HEK293T (cell line): ENCODE measurements around the gene FRYL.

Experiments
- CTCF ChIA-PET: fragments of 350-600 bp; formaldehyde crosslinking; extraction: SDS; loops from one replicate; lab custom pipeline; 2021; ENCODE audit warnings: antibody characterized with exemption, inconsistent platforms; lab: Yijun Ruan, JAX
- POLR2A ChIA-PET: fragments of 350-600 bp; formaldehyde crosslinking; extraction: SDS; loops from one replicate; lab custom pipeline; 2020; ENCODE audit warnings: antibody characterized with exemption, inconsistent platforms; lab: Yijun Ruan, JAX
- DNase-seq: peaks from one replicate; pipeline ENCODE4 v3.0.0; 2012; ENCODE audit warnings: mixed read lengths; ENCODE audit errors: extremely low spot score
- ARNT ChIP-seq: fragments of 450-650 bp; IDR thresholded peaks from 2 replicates; pipeline ENCODE4 v1.6.1; 2017; ENCODE audit warnings: mild to moderate bottlenecking
- BHLHE40 ChIP-seq: fragments of 450-650 bp; IDR thresholded peaks from 2 replicates; pipeline ENCODE4 v1.6.1; 2016; ENCODE audit warnings: mild to moderate bottlenecking, moderate library complexity, borderline replicate concordance
- CTBP1 ChIP-seq: fragments of 450-650 bp; IDR thresholded peaks from 2 replicates; pipeline ENCODE4 v1.6.1; 2016; ENCODE audit warnings: borderline replicate concordance
- ELF4 ChIP-seq: fragments of 450-650 bp; IDR thresholded peaks from 2 replicates; pipeline ENCODE4 v1.6.1; 2017; ENCODE audit warnings: antibody characterized with exemption
- FOXA1 ChIP-seq: fragments of 450-650 bp; IDR thresholded peaks from 2 replicates; pipeline ENCODE4 v1.6.1; 2016; ENCODE audit warnings: mild to moderate bottlenecking
- FOXK2 ChIP-seq: fragments of 450-650 bp; IDR thresholded peaks from 2 replicates; pipeline ENCODE4 v1.6.1; 2016; ENCODE audit warnings: mild to moderate bottlenecking
- FOXM1 ChIP-seq: fragments of 450-650 bp; IDR thresholded peaks from 2 replicates; pipeline ENCODE4 v1.6.1; 2017; ENCODE audit warnings: mild to moderate bottlenecking, borderline replicate concordance
- HDGF ChIP-seq: fragments of 450-650 bp; IDR thresholded peaks from 2 replicates; pipeline ENCODE4 v1.6.1; 2017; ENCODE audit warnings: antibody characterized with exemption, borderline replicate concordance
- L3MBTL2 ChIP-seq: fragments of 450-650 bp; conservative IDR thresholded peaks from 2 replicates; pipeline ENCODE4 v1.6.1; 2016; ENCODE audit warnings: mild to moderate bottlenecking
- LEF1 ChIP-seq: fragments of 450-650 bp; IDR thresholded peaks from 2 replicates; pipeline ENCODE4 v1.6.1; 2017; ENCODE audit warnings: mild to moderate bottlenecking, borderline replicate concordance
- NFRKB ChIP-seq: fragments of 450-650 bp; IDR thresholded peaks from 2 replicates; pipeline ENCODE4 v1.6.1; 2016; ENCODE audit warnings: mild to moderate bottlenecking, moderate library complexity
- SP1 ChIP-seq: fragments of 450-650 bp; IDR thresholded peaks from 2 replicates; pipeline ENCODE4 v1.6.1; 2017
- SUZ12 ChIP-seq: fragments of 450-650 bp; IDR thresholded peaks from 2 replicates; pipeline ENCODE4 v1.6.1; 2016; ENCODE audit warnings: mild to moderate bottlenecking
- TARDBP ChIP-seq: fragments of 450-650 bp; IDR thresholded peaks from 2 replicates; pipeline ENCODE4 v1.6.1; 2016
- ZNF384 ChIP-seq: fragments of 450-650 bp; IDR thresholded peaks from 2 replicates; pipeline ENCODE4 v1.6.1; 2016
- TF ChIP-seq, protein P1 (sequence below): fragments of 450-650 bp; IDR thresholded peaks from 2 replicates; pipeline ENCODE4 v1.6.1; 2016

The FRYL gene

DNA sequence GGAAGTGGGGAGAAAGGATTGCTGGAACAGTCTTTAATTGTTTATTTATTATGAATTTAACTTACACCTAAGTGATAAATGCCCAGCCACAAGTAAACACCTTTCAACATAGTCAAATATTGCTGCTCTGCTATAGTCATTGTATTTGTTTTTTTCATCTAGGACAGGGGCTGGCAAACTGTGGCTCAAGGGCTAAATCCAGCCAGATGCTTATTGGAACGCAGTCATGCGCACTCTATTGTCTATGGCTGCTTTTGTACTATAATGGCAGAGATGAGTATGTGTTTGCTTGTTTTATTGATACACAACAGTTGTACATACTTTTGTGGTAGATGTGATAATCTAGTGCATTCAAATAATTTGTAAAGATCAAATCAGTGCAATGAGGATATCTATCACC lies 194.7 kb downstream of the FRYL start:
- no peak for DNase-seq
- ChIA-PET POLR2A (no interaction called here), CTCF (no interaction called here)
- no peak for TF ChIP-seq ELF4

DNA sequence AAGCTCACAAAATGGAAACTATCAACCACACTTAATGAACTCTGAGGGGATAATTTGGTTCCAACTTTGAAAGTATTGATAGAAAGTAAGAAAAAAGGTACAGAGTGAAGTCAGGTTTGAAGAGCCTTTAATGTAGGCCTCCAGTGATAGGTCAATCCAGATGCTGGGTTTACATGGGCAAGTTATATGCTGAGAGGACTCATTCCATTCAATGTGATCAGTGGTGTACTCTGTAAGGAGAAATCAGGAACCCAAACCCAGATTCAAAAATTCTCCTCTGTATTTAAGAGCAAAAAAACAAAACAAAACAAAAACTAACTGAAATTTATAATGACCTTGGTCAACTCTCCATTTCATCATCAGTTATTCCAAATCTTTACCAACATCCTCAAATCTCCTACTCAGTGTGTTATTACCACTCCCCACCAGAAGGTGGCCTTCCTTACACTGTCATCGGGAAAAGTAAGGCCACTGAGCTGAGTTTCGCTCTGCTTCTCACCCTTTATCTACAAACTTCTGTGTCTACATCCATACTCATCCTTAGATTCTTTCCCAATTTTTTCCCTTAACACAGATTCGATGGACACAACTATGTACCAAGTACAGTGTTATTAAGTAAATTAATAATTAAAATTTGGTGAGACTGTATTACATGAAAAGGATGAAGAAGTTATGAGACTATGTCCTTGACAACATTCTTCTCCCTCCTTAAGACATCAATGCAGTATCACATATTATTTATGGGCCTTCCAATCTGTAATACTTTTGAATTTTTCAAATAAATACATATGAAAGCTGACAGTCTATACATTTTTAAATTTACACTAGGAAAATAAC lies 201.7 kb downstream of the FRYL start:
- peak; percentile 45 for DNase-seq
- TF ChIP-seq L3MBTL2 (no peak), ELF4 (no peak)
- TF ChIP-seq, protein P1, sequence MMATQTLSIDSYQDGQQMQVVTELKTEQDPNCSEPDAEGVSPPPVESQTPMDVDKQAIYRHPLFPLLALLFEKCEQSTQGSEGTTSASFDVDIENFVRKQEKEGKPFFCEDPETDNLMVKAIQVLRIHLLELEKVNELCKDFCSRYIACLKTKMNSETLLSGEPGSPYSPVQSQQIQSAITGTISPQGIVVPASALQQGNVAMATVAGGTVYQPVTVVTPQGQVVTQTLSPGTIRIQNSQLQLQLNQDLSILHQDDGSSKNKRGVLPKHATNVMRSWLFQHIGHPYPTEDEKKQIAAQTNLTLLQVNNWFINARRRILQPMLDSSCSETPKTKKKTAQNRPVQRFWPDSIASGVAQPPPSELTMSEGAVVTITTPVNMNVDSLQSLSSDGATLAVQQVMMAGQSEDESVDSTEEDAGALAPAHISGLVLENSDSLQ: no peak
- ChIA-PET POLR2A (no interaction called here), CTCF (interaction anchor here (0.6 to 1.4 kb wide), 7 partner anchors 20 to 384 kb away, joined by 3 to 7 read pairs (median 4); no protein-coding TSS in a partner anchor)

DNA sequence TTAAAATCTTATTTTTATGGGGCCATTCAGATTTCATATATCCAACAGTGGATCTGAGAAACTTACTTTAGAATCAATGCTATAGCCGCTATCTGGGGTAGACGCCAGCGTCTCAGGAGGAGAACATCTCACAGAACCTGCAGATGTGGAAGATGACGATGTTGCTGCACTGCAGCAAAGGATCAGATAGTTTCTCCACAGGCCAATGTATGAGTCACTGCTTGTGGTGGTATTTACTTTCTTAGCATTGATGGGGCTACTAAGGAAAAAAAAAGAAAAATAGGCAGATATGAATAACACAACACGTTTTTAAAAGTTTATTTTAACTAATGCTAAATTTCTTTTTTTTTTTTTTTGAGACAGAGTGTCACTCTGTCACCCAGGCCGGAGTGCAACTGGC lies 204.1 kb downstream of the FRYL start:
- ChIA-PET CTCF (no interaction called here), POLR2A (no interaction called here)
- no peak for DNase-seq
- TF ChIP-seq ELF4 (no peak), ZNF384 (no peak)

DNA sequence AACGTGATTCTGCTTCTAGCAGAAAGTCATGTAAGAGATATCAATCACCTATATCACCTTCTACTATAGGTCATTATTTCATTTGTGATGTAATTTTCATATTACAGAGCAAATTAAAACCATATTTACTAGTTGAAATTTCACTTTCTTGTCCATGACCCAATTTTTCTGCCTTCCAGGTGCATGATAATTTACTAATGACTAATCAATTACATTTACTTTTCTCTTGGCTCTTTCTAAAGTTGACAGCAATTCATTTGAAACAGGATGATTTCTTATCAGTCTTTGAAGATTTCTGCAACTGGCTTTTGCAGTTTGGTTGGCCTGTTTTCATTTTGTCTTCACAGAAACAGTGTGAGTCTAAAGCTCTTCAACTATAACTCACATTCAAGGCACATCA lies 208.6 kb downstream of the FRYL start:
- no peak for DNase-seq
- TF ChIP-seq FOXM1 (no peak), ARNT (no peak), TARDBP (no peak)
- ChIA-PET POLR2A (no interaction called here), CTCF (no interaction called here)

DNA sequence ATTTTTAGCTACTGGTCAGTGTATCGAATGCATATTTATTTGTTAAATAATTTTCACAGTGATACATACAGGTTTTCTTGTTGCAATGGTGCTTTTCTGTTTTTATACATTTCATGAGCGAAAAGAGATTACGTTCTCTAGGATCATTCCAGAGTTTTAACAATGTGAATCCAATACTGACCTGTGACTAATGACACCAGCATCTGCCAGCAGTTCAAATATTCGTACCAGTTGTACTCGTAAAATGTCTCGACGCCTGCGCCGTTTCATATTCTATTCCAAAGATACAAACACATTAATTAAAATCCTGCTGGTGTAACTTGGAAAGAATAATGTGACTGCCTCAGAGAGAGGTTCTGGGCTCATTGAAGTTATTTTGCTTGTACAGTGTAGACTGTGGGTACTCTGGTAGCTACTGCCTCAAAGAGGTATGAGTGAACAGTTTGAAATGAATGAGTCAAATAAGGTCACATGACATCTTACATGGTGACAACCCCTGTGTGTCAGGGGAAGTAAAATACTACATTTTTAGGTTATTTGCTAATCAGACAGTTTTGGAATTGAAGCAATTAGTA lies 209.3 kb downstream of the FRYL start:
- TF ChIP-seq NFRKB (no peak), ARNT (no peak), SP1 (no peak), ZNF384 (no peak), FOXK2 (no peak), TARDBP (no peak), FOXA1 (no peak), L3MBTL2 (no peak), LEF1 (no peak), FOXM1 (no peak), BHLHE40 (no peak), HDGF (no peak), SUZ12 (no peak), ELF4 (no peak), CTBP1 (no peak)
- TF ChIP-seq, protein P1: no peak
- CTCF ChIA-PET: no interaction called here
- no peak for DNase-seq
- POLR2A ChIA-PET: no interaction called here

DNA sequence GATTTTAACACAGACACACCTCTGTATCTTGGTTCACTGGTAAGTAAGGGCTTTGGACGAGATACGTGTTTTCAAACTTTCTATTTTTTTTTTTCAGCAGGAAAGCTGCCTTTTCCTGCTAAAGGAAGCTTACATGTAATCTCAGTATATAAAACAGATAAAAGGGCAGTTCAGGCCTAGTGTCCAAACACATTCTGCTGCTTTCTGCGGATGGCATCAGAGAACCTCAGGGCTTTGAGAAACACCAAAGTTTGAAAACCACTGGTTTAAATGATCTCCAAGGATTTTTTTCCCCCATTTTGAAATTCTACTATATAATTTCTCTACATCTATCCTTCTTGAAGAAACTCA lies 214.1 kb downstream of the FRYL start:
- no peak for DNase-seq
- CTCF ChIA-PET: no interaction called here
- TF ChIP-seq FOXA1: no peak
- no peak for TF ChIP-seq ELF4
- no peak for TF ChIP-seq SP1
- TF ChIP-seq BHLHE40: no peak
- no peak for TF ChIP-seq ZNF384
- TF ChIP-seq L3MBTL2: no peak
- POLR2A ChIA-PET: no interaction called here

DNA sequence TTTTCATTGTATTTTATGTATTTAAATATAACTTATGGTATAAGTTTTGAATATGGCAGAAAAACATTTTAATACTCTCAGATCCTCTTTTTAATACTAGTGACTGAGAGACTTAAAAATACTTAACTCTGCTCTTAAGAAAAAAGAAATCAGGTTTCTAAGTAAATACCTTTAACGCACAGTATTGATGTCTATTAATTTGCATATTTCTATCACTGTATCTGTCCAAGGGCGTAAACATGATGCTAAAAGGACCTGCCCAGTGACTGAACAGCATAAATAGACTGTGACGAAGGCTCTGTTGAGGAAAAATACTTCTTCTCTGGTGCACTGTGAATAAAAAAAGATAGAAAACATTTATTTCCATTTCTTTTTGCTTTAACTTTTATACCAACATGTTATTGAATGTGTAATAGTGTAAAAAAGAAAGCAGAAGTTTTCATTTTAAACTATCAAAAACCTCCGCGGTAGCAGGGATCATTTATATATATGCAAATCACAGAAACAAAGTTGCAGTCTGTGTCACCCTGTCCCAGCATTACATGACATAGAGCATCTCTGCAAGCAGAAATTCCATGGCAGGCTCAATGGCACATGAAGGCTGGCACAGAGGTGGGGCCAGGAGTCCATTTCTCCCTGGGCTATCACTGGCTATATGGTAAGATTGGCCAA lies 214.6 kb downstream of the FRYL start:
- POLR2A ChIA-PET: no interaction called here
- no peak for TF ChIP-seq ZNF384
- TF ChIP-seq NFRKB: no peak
- no peak for TF ChIP-seq FOXA1
- no peak for TF ChIP-seq FOXM1
- TF ChIP-seq L3MBTL2: no peak
- TF ChIP-seq LEF1: no peak
- no peak for TF ChIP-seq CTBP1
- TF ChIP-seq HDGF: no peak
- TF ChIP-seq ELF4: no peak
- no peak for TF ChIP-seq TARDBP
- no peak for TF ChIP-seq FOXK2
- TF ChIP-seq, protein P1: no peak
- no peak for TF ChIP-seq ARNT
- no peak for TF ChIP-seq BHLHE40
- TF ChIP-seq SUZ12: no peak
- TF ChIP-seq SP1: no peak
- CTCF ChIA-PET: no interaction called here

More for the DNA sequence above, 214.6 kb downstream of the FRYL start:
- DNase-seq: no peak
